HepG2 (cell line): ENCODE data around the gene AADAT. TPM values are rescaled to one million over a fixed set of nuclear protein-coding genes. Genes with fewer than 3 reads are reported as not detected.

Source experiments
- ADNP ChIP-seq: sonication (generic); formaldehyde crosslinking; IDR thresholded peaks from 2 replicates; pipeline ENCODE4 v1.4.0; 2020; ENCODE audit warnings: missing genetic modification reagents
- HNF1A ChIP-seq, 2 experiments: sonication (generic) in 1 of 2; formaldehyde crosslinking in 1 of 2; IDR thresholded peaks; 2 replicates each; pipeline versions ENCODE4 v1.4.0 to v1.6.1; 2016 to 2020; ENCODE audit warnings: borderline replicate concordance in 1 of 2, low read depth in 1 of 2, mild to moderate bottlenecking in 1 of 2, missing genetic modification reagents in 1 of 2
- MXD3 ChIP-seq: IDR thresholded peaks from 2 replicates; pipeline ENCODE4 v1.6.1; 2016; ENCODE audit warnings: mild to moderate bottlenecking, missing biosample characterization, missing genetic modification reagents
- RBFOX2 ChIP-seq: fragments of 200-400 bp; formaldehyde crosslinking; IDR thresholded peaks from 2 replicates; pipeline ENCODE4 v1.6.1; 2017; ENCODE audit warnings: low read depth, mild to moderate bottlenecking, low read length
- RFXANK ChIP-seq: IDR thresholded peaks from 2 replicates; pipeline ENCODE4 v1.6.1; 2016
- TOPORS ChIP-seq: sonication (generic); formaldehyde crosslinking; IDR thresholded peaks from 2 replicates; pipeline ENCODE4 v1.8.0; 2023; ENCODE audit warnings: mild to moderate bottlenecking, missing genetic modification reagents
- ZBTB3 ChIP-seq: sonication (generic); formaldehyde crosslinking; IDR thresholded peaks from 2 replicates; pipeline ENCODE4 v1.4.0; 2020; ENCODE audit warnings: low read depth, mild to moderate bottlenecking, moderate library complexity, missing genetic modification reagents, borderline replicate concordance
- ZNF180 ChIP-seq: sonication (generic); formaldehyde crosslinking; IDR thresholded peaks from 2 replicates; pipeline ENCODE4 v1.4.0; 2020; ENCODE audit warnings: low read depth, missing genetic modification reagents, borderline replicate concordance
- ZNF256 ChIP-seq: sonication (generic); formaldehyde crosslinking; conservative IDR thresholded peaks from 2 replicates; pipeline ENCODE4 v1.4.0; 2020; ENCODE audit warnings: missing genetic modification reagents
- ZNF318 ChIP-seq: sonication (generic); formaldehyde crosslinking; IDR thresholded peaks from 2 replicates; pipeline ENCODE4 v1.4.0; 2020; ENCODE audit warnings: mild to moderate bottlenecking, missing genetic modification reagents
- ZNF790 ChIP-seq: sonication (generic); formaldehyde crosslinking; IDR thresholded peaks from 2 replicates; pipeline ENCODE4 v1.8.0; 2022; ENCODE audit warnings: missing genetic modification reagents, mild to moderate bottlenecking, borderline replicate concordance
- polyA plus RNA-seq, 8 experiments: library from polyadenylated mRNA; depleted of rRNA in 3 of 8; stranded (reverse) in 7 of 8; unstranded in 1 of 8; fragments of >200 nt; fragmentation: Illumina TruSeq in 4 of 8; extraction: Trizol in 4 of 8; gene quantifications; 2 replicates each; pipeline versions ENCODE4 v1.2.1 to v1.2.3, GENCODE V29; 2011 to 2016; ENCODE audit warnings: low read depth in 4 of 8, missing spikeins in 1 of 8, mixed read lengths in 1 of 8; ENCODE audit not compliant: insufficient read depth in 1 of 8
- total RNA-seq, 5 experiments: library from RNA; depleted of rRNA; stranded (reverse); fragments of >200 nt; fragmentation: Illumina TruSeq; extraction: Trizol; gene quantifications; 2 replicates each; pipeline ENCODE4 v1.2.3, GENCODE V29; 2016; ENCODE audit warnings: low read depth in 1 of 5

Gene AADAT
- total and polyA plus RNA-seq, 2 of the 13 experiments (the other 11 are each of a cell fraction or from before 2014, with no cell fraction given): 6.1 to 9.1 TPM

- TF ChIP-seq HNF1A (IDR thresholded peaks at IDR 0.05; ENCODE audit: low read depth) (no peak), HNF1A (CRISPR knock-in tag; IDR thresholded peaks at IDR 0.05; ENCODE audit: borderline replicate concordance) (no peak), ADNP (CRISPR knock-in tag) (no peak), RBFOX2 (peak; percentile 68), MXD3 (CRISPR knock-in tag) (0 out of 2 replicates have a peak, but pooled peaks have one; percentile 40), ZNF256 (CRISPR knock-in tag) (no peak), ZNF180 (CRISPR knock-in tag) (no peak), ZNF790 (no peak), TOPORS (CRISPR knock-in tag) (peak; percentile 54; the same call in 1 of the 2 replicates), RFXANK (no peak), ZBTB3 (no peak), ZNF318 (CRISPR knock-in tag) (no peak)
Observed at GRCh38 chr4:170026253-170027021, 63.3 kb downstream of the AADAT start, which contains the start of gene MFAP3L (continued).
